ENCODE results near the gene SLC25A6. TPM values are rescaled to one million over a fixed set of nuclear protein-coding genes. Genes with fewer than 3 reads are reported as not detected.
"Not testable (repeated sequence)": the region's sequence is repeated elsewhere in the genome, so short reads cannot be mapped to it uniquely, and the experiment has no call there.

SLC25A6 gene
- total RNA-seq, 1 donor from 2014 or later = 55.9 TPM

DNA sequence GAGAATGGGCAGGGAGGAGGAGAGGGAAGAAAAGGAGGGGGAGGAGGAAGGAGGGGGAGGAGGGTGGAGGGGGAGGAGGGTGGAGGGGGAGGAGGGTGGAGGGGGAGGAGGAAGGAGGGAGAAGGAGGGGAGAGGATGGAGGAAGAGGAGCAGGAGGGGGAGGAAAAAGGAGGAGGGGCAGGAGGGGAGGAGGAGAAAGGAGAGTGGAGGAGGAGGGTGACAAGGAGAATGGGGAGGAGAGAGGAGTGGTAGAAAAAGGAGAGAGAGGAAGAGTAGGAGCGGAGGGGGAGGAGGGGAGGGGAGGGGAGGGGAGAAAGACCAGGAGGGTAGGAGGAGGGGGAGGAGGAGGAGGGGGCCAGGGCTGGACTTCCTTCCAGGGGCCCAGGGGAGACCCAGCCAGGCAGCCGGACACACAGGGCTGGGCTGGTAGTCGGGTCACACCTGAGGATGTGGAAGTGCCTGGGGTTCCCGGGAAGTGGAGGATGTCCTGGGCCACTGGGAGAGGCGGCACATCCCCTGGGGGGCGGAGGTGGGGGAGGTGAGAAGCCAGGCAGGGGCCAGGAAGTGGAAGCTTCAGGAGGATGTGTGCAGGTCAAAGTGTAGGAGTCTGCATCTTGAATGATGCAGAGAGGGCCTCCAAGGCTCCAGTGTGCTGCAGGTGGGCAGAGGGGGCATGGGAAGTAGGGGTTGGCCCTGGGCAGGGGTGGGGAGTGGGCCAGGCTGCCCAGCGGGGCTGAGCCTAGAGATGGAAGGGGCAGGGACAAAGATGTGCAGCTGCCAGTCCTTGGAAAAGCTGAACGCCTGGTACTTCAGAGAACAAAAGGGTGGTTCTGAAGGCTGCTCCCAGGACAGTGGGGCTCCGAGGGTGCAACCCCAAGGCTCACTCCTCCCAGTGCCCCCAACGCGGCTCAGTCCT, 36.5 kb downstream of the SLC25A6 start:
- ATAC-seq (peak; percentile 35), DNase-seq (ENCODE audit: low spot score) (no peak)

- DNase-seq (ENCODE audit: low spot score) (no peak), ATAC-seq (no peak)
Measured at GRCh38 chrX:1354036-1355019, 37.6 kb downstream of the SLC25A6 start.

DNA sequence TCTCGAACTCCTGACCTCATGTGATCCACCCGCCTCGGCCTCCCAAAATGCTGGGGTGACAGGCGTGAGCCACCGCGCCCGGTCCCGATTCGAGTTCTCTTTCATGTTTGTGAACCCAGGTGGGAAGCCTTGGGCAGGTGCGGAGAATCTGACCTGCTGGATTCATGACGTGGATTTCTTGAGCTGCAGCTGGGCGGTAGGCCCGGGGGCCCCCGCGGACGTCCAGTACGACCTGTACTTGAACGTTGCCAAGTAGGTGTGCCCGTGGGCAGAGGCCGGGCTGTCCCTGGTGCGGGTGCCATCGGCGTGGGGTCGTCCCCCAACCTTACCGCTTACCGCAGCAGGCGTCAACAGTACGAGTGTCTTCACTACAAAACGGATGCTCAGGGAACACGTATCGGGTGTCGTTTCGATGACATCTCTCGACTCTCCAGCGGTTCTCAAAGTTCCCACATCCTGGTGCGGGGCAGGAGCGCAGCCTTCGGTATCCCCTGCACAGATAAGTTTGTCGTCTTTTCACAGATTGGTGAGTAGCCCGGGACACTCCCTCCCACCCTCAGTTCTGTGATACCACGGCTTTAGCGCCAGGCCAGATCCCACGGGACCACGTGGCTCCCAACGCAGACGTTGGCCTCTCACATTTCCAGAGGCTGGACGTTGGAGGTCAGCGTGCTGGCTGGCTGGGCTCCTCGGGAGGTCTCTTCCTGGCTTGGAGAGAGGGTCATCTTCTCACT, 39.8 kb downstream of the SLC25A6 start:
- DNase-seq (ENCODE audit: low spot score) (no peak), ATAC-seq (no peak)

DNA sequence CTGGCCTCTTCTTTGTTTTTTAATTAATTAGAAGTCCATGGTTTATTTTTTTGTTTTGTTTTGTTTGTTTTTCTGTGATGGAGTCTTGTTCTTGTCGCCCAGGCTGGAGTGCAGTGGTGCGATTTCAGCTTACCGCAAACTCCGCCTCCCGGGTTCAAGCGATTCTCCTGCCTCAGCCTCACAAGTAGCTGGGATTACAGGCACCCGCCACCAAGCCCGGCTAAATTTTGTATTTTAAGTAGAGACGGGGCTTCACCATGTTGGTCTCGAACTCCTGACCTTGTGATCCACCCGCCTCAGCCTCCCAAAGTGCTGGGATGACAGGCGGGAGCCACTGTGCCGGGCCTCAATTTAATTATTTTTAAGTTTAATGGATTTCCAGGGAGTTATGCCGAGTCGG, 42.3 kb downstream of the SLC25A6 start:
- DNase-seq (ENCODE audit: low spot score); ATAC-seq: not testable (repeated sequence)

GRCh38 chrX:1341545-1342184, 50.2 kb downstream of the SLC25A6 start:
- ATAC-seq = no peak
- no peak for DNase-seq (ENCODE audit: low spot score)

- ATAC-seq (peak; percentile 19), DNase-seq (ENCODE audit: low spot score) (no peak)
Measured at GRCh38 chrX:1336948-1337779, 54.7 kb downstream of the SLC25A6 start.

DNA sequence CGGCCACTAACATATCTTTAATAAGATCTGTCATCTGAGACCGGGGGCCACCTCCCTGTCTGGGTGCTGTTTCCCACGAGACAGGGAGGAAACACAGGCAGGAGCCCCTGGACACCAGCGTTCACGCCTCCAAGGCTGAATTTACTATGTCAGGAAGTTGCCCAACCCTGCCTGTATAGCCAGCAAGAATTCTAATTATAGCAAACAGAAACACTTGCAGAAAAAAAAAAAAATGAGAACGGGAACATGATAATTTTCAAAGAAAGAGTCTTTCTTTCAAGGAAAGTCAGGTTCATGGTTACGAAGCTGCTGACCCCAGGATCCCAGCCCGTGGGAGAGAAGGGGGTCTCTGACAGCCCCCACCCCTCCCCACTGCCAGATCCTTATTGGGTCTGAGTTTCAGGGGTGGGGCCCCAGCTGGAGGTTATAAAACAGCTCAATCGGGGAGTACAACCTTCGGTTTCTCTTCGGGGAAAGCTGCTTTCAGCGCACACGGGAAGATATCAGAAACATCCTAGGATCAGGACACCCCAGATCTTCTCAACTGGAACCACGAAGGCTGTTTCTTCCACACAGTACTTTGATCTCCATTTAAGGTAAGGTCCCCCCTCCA, 55.5 kb downstream of the SLC25A6 start, which contains the start of gene IL3RA:
TSS of gene IL3RA (plus strand) at position 455 of the 613 bp plus-strand sequence. CDS start 4,981 bp downstream, outside the sequence.
- ATAC-seq = peak; percentile 66
- DNase-seq (ENCODE audit: low spot score) = no peak

Other genes with a start within 250 kb of the SLC25A6 start
- gene CRLF2, start 179.5 kb downstream of the SLC25A6 start, total RNA-seq = not detected
- 1.4 TPM for gene CSF2RA, start 123.3 kb downstream of the SLC25A6 start, total RNA-seq
- 0.40 TPM for gene IL3RA, start 55.3 kb downstream of the SLC25A6 start, total RNA-seq
- gene ASMTL, start 60.8 kb upstream of the SLC25A6 start, total RNA-seq = 31.4 TPM
- 0.48 TPM for gene P2RY8, start 145.1 kb upstream of the SLC25A6 start, total RNA-seq
- 35.6 TPM for gene AKAP17A, start 199.5 kb upstream of the SLC25A6 start, total RNA-seq
- not detected for gene ASMT, start 222.9 kb upstream of the SLC25A6 start, total RNA-seq

Measured in left lobe of liver (tissue), 2 donors.